Gastroesophageal sphincter (tissue), 3 donors: ENCODE measurements around the gene GPX4.

ENCODE experiments used
- CTCF ChIP-seq, 4 experiments: fragments of 200-600 bp in 2 of 4; fragments of 450-650 bp in 2 of 4; sonication (generic) in 1 of 4; IDR thresholded peaks; one replicate each; pipeline ENCODE4 v1.5.1; 2017 to 2019; ENCODE audit warnings: antibody characterized with exemption in 4 of 4, mild to moderate bottlenecking in 2 of 4, moderate library complexity in 2 of 4
- POLR2A ChIP-seq, 2 donors: fragments of 450-650 bp; IDR thresholded peaks; one replicate each; pipeline ENCODE4 v1.6.1; 2017; ENCODE audit warnings: antibody characterized with exemption in 2 of 2, mild to moderate bottlenecking in 2 of 2, moderate library complexity in 1 of 2

GRCh38 chr19:1117654-1118053 lies 13.9 kb downstream of the GPX4 start:
- no peak for TF ChIP-seq CTCF (IDR thresholded peaks at IDR 0.05)
- TF ChIP-seq POLR2A (IDR thresholded peaks at IDR 0.05): no peak
